Peyer's patch (tissue), 4 donors: ENCODE results near the gene ELF5. TPM values are rescaled to one million over a fixed set of nuclear protein-coding genes. Genes with fewer than 3 reads are reported as not detected.

Source experiments
- DNase-seq, 3 donors: peaks; one replicate each; pipeline ENCODE4 v3.0.0-alpha.2; 2017 to 2019
- H3K27ac ChIP-seq, 4 donors: fragments of 200-600 bp; sonication (generic); one replicate each; pipeline ENCODE4 v1.5.1; 2016 to 2019
- H3K27me3 ChIP-seq, 2 donors: fragments of 200-600 bp; sonication (generic); one replicate each; pipeline ENCODE4 v1.5.1; 2019
- H3K36me3 ChIP-seq, 3 donors: fragments of 200-600 bp; sonication (generic); one replicate each; pipeline ENCODE4 v1.5.1; 2016 to 2019
- H3K4me1 ChIP-seq, 4 donors: fragments of 200-600 bp; sonication (generic); one replicate each; pipeline ENCODE4 v1.5.1; 2016 to 2019
- H3K4me3 ChIP-seq, 4 donors: fragments of 200-600 bp; sonication (generic); 1 replicate in 3 of 4; 2 replicates in 1 of 4; pipeline ENCODE4 v1.5.1; 2016 to 2019; ENCODE audit warnings: mild to moderate bottlenecking in 1 of 4
- H3K9me3 ChIP-seq, 4 donors: fragments of 200-600 bp; sonication (generic); one replicate each; pipeline ENCODE4 v1.5.1; 2016 to 2019; ENCODE audit warnings: mild to moderate bottlenecking in 1 of 4
- POLR2A ChIP-seq, 2 donors: fragments of 450-650 bp; IDR thresholded peaks; one replicate each; pipeline ENCODE4 v1.5.1; 2017; ENCODE audit warnings: antibody characterized with exemption in 2 of 2, mild to moderate bottlenecking in 2 of 2, moderate library complexity in 2 of 2
- total RNA-seq, 4 donors: library from RNA; depleted of rRNA; stranded (reverse); fragments of >200 nt; gene quantifications; one replicate each; pipeline ENCODE4 v1.1.0, GENCODE V29; 2016
- TF ChIP-seq, protein P1 (sequence below), 6 experiments: fragments of 450-650 bp in 4 of 6; fragments of 200-600 bp in 2 of 6; sonication (generic) in 1 of 6; IDR thresholded peaks; one replicate each; pipeline ENCODE4 v1.5.1; 2017 to 2019; ENCODE audit warnings: antibody characterized with exemption in 6 of 6, mild to moderate bottlenecking in 3 of 6, moderate library complexity in 1 of 6

ELF5 gene
- total RNA-seq, 4 donors from 2014 or later = not detected

DNA sequence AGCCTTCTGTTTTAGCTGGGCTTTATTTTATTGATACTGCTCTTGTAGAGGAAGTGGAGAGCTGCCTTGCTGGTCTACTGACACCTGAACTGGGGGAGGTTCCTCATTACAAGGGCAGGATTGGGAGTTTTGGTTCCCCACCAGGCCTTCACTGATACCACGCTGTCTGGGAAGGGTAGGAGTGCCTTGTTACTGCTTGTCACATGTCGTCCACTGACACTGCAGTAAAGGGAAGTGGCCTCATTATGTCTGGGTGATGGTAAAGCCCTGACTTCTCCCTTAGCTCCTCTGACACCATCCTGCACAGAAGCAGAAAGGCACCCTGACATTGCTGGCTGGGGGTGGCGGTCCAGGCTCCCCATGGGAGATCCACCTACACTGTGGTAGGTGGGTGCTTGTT is 38.7 kb upstream of the ELF5 start:
- no peak for DNase-seq
- Histone ChIP-seq H3K4me1 (no peaks in the 10 kb centered on the region), H3K9me3 (no peaks in the 10 kb centered on the region), H3K36me3 (no peaks in the 10 kb centered on the region), H3K4me3 (no peak overlapping the region), H3K27ac (no peak overlapping the region), H3K27me3 (no peaks in the 10 kb centered on the region)
- TF ChIP-seq, protein P1, sequence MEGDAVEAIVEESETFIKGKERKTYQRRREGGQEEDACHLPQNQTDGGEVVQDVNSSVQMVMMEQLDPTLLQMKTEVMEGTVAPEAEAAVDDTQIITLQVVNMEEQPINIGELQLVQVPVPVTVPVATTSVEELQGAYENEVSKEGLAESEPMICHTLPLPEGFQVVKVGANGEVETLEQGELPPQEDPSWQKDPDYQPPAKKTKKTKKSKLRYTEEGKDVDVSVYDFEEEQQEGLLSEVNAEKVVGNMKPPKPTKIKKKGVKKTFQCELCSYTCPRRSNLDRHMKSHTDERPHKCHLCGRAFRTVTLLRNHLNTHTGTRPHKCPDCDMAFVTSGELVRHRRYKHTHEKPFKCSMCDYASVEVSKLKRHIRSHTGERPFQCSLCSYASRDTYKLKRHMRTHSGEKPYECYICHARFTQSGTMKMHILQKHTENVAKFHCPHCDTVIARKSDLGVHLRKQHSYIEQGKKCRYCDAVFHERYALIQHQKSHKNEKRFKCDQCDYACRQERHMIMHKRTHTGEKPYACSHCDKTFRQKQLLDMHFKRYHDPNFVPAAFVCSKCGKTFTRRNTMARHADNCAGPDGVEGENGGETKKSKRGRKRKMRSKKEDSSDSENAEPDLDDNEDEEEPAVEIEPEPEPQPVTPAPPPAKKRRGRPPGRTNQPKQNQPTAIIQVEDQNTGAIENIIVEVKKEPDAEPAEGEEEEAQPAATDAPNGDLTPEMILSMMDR (IDR thresholded peaks at IDR 0.05) = no peak
- TF ChIP-seq POLR2A (IDR thresholded peaks at IDR 0.05) = no peak

DNA sequence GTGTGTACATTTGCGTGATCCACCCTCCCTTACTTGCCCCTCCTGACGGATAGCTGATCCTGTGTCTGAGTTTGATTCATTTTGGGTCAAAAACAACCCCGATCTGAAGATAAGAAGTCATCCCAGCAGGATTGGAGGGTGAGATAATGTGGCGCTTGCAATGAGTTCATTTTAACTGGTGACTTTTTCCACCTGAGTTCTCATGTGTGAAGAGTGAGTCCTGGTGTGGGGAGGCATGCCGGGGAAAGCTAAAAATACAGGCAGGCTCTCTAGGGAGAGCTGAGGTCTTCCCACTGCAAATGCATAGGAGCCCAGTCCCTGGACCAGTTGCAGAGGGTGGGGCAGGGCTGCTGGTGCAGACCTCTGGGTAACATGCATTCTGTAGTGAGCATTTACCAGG is 35.7 kb upstream of the ELF5 start:
- Histone ChIP-seq H3K36me3 (no peaks in the 10 kb centered on the region), H3K4me3 (no peak overlapping the region), H3K4me1 (no peaks in the 10 kb centered on the region), H3K9me3 (no peaks in the 10 kb centered on the region), H3K27me3 (no peaks in the 10 kb centered on the region), H3K27ac (no peak overlapping the region)
- TF ChIP-seq POLR2A (IDR thresholded peaks at IDR 0.05) = no peak
- TF ChIP-seq, protein P1 (IDR thresholded peaks at IDR 0.05) = no peak
- no peak for DNase-seq

DNA sequence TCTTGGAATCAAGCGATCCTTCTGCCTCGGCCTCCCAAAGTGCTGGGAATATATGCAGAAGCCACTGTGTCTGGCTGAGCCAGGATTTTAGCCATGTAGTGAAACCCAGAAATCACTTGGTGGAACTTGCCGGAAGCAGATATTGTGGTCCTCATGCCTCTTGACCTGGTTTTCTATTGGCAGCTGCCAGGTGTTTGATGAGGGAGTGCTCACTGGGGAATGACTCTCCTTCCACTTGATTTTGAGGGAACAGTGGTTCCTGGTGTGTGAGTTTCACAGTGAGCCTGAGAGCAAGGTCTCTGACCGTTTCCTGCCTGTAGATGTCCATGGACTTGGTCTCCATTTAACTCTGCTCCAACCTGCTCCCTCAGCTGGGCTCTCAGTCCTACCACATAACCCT is 34.7 kb upstream of the ELF5 start:
- no peak overlapping the region for H3K27ac ChIP-seq
- no peaks in the 10 kb centered on the region for H3K27me3 ChIP-seq
- TF ChIP-seq POLR2A (IDR thresholded peaks at IDR 0.05) = no peak
- TF ChIP-seq, protein P1 (IDR thresholded peaks at IDR 0.05) = no peak
- H3K9me3 ChIP-seq = no peaks in the 10 kb centered on the region
- no peaks in the 10 kb centered on the region for H3K36me3 ChIP-seq
- no peak overlapping the region for H3K4me3 ChIP-seq
- DNase-seq = no peak
- H3K4me1 ChIP-seq = no peaks in the 10 kb centered on the region

DNA sequence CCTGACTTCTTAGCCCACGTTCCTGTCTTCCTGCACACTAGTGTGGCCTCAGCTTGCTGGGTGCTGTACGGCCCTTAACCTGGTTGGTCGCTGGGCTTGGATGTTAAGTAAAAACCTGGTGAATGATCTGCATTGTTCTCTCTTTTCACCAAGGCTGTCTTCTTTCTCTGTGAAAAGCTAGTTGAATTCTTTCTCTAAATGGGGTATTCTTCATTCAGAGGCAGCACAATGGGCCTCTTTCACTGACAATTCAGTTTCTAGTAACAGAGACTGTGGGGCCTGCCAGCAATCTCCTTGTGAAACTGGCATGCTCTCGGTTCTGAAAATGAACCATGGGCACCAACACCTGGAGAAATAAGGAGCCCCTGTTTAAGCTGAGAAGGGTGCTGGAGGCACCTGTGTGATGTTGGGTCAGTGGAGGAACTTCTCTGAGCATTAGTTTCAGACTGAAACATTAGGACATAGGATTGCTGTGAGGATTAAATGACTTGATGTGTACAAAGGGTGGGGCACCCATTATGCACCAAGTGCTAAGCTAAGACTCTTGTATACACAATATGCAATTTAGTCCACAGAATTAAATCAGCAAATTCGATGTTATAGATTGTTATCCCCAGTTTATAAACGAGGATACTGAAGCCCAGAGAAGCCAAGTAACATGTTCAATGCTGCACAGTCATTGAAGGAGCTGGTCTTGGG is 33.1 kb upstream of the ELF5 start:
- no peaks in the 10 kb centered on the region for H3K27me3 ChIP-seq
- no peak overlapping the region for H3K4me3 ChIP-seq
- DNase-seq = no peak
- H3K36me3 ChIP-seq = no peaks in the 10 kb centered on the region
- no peak overlapping the region for H3K27ac ChIP-seq
- TF ChIP-seq POLR2A (IDR thresholded peaks at IDR 0.05) = no peak
- TF ChIP-seq, protein P1 (IDR thresholded peaks at IDR 0.05) = no peak
- H3K9me3 ChIP-seq = no peaks in the 10 kb centered on the region
- no peaks in the 10 kb centered on the region for H3K4me1 ChIP-seq

DNA sequence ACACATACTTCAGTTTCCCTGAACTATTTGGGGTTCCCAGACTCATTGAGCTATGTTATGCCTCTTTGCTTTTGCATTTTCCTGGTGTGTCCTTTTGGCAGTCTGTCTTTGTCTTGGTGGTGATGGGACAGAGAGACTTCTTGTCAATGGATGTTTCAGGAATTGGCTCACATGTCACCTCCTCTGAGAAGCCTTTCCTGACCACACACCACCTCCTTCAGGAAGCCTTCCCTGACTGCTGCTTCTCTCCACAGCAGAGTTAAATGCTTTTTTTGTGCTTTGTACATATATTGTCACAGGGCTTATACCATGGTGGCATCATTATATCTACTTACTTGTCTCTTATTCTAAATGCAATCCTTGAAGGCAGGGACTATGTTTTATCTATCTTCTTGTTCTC is 28.5 kb upstream of the ELF5 start:
- no peak overlapping the region for H3K4me3 ChIP-seq
- no peak for DNase-seq
- no peaks in the 10 kb centered on the region for H3K9me3 ChIP-seq
- no peaks in the 10 kb centered on the region for H3K36me3 ChIP-seq
- no peak overlapping the region for H3K27ac ChIP-seq
- TF ChIP-seq, protein P1 (IDR thresholded peaks at IDR 0.05) = no peak
- TF ChIP-seq POLR2A (IDR thresholded peaks at IDR 0.05) = no peak
- H3K4me1 ChIP-seq = no peaks in the 10 kb centered on the region
- no peaks in the 10 kb centered on the region for H3K27me3 ChIP-seq

DNA sequence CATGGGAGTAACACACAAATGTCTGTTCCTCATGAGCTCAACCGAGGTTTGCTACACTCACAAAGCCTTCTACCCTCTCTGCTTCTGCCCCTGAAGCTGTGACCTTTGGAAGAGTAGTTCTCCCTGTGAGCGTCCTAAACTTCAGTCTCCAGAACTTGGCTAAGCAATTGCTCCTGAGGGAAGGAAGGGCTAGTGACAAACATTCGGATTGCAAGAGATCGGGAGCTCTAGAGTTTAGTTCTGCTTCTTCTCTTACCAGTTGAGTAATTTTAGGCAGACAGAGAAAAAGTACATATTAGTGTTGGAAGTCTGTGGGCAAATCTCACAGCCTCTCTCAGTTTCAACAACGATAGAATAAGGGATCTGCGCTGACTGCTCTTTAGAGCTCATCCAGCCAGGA is 27.3 kb upstream of the ELF5 start:
- Histone ChIP-seq H3K9me3 (no peaks in the 10 kb centered on the region), H3K27ac (no peak overlapping the region), H3K4me1 (no peaks in the 10 kb centered on the region), H3K27me3 (no peaks in the 10 kb centered on the region), H3K4me3 (no peak overlapping the region), H3K36me3 (no peaks in the 10 kb centered on the region)
- no peak for DNase-seq
- TF ChIP-seq POLR2A (IDR thresholded peaks at IDR 0.05) = no peak
- TF ChIP-seq, protein P1 (IDR thresholded peaks at IDR 0.05) = no peak
